Measurements from ENCODE around the gene PDE9A.

GRCh38 chr21:42735061-42735460, 81.6 kb downstream of the PDE9A start:
- no peak for TF ChIP-seq CTCF (IDR thresholded peaks at IDR 0.05; ENCODE audit: low read length)
- no peak for TF ChIP-seq EZH2 (optimal IDR thresholded peaks at IDR 0.05; ENCODE audit: low read depth, low read length)
